Endothelial cell of umbilical vein (primary cell): ENCODE measurements around the gene RALGAPB.

Source experiments
- CTCF ChIP-seq, 2 donors: IDR thresholded peaks; 1 replicate in 1 of 2; 2 replicates in 1 of 2; pipeline ENCODE4 v1.5.1; 2011; ENCODE audit warnings: low read length in 2 of 2, mild to moderate bottlenecking in 2 of 2, moderate library complexity in 2 of 2, control low read depth in 1 of 2, inconsistent platforms in 1 of 2, low read depth in 1 of 2; ENCODE audit not compliant: insufficient read depth in 1 of 2; ENCODE audit errors: extremely low read depth in 1 of 2
- EZH2 ChIP-seq: IDR thresholded peaks from 2 replicates; pipeline ENCODE4 v1.6.1; 2012; ENCODE audit warnings: borderline replicate concordance, low read depth, mild to moderate bottlenecking, moderate library complexity, low read length, inconsistent platforms; ENCODE audit not compliant: severe bottlenecking
- MAX ChIP-seq: IDR thresholded peaks from 2 replicates; pipeline ENCODE4 v1.6.1; 2011; ENCODE audit not compliant: insufficient read depth, insufficient read length
- MYC ChIP-seq: IDR thresholded peaks from one replicate; pipeline ENCODE4 v1.6.1; 2011; ENCODE audit warnings: mild to moderate bottlenecking, low read depth, low read length
- POLR2A ChIP-seq: IDR thresholded peaks from 2 replicates; pipeline ENCODE4 v1.6.1; 2012; ENCODE audit warnings: low read depth, mild to moderate bottlenecking, control low read depth, low read length
- POLR2AphosphoS5 ChIP-seq: IDR thresholded peaks from 2 replicates; pipeline ENCODE4 v1.6.1; 2012; ENCODE audit warnings: low read depth, mild to moderate bottlenecking, control low read depth, low read length, moderate library complexity; ENCODE audit not compliant: insufficient read depth

GRCh38 chr20:38604873-38605303, 132.2 kb downstream of the RALGAPB start:
- TF ChIP-seq POLR2AphosphoS5 = no peak
- TF ChIP-seq EZH2 = no peak
- no peak for TF ChIP-seq CTCF (IDR thresholded peaks at IDR 0.05; ENCODE audit: extremely low read depth in 1 of 2, insufficient read depth in 1 of 2, low read depth in 1 of 2, low read length in 2 of 2)
- TF ChIP-seq MYC = no peak
- no peak for TF ChIP-seq POLR2A
- TF ChIP-seq MAX = no peak
